HG03342 (cell line): Measurements from ENCODE around the gene GRIFIN.
"Not testable (repeated sequence)": the region's sequence is repeated elsewhere in the genome, so short reads cannot be mapped to it uniquely, and the experiment has no call there.

ENCODE experiments used
- ATAC-seq: cut with Tn5 transposase; IDR thresholded peaks from one replicate; pipeline ENCODE4 v1.9.1; 2021; ENCODE audit warnings: mild to moderate bottlenecking, moderate library complexity; ENCODE audit not compliant: unreplicated experiment

Gene GRIFIN

DNA sequence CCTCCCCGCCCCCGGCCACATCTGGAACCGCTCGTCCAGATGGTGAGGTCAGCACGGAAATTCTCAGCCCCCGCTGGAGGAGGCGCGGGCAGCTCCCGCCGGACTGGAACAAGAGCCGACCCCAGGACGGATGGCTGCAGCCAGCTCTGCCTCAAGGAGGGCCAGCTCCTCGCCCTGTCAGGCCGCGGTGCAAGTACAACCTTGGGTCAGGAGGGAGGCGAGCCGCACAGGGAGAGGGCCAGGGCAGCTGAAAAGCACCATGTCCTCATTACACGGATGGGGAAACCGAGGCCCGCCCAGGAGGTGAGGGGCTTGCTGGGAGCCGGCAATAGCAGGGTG, 3.8 kb upstream of the GRIFIN start:
- ATAC-seq, result no peak

GRCh38 chr7:2479276-2480069, 3.3 kb upstream of the GRIFIN start:
- ATAC-seq, result no peak

DNA sequence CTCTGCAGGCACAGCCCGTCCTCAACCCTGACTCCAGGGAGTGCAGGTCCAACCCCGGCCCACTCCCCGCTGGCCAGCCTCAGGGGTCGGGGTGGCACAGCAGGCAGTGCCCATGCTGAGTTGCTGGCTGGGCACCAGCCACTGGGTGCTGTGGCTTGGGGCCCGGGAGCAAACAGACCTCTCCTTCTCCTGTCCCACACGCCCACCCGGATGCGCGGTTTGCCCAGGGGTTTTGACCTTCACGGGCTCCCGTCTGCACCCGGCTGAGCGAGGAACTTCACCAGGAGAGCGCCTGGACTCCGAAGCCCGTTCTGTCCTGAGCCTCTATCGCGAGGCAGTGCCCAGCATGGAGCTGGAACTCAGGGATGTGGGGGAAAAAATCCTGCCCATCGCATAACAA, 2.6 kb upstream of the GRIFIN start:
- ATAC-seq, result no peak

GRCh38 chr7:2478399-2478785, 2.2 kb upstream of the GRIFIN start:
- ATAC-seq, result no peak

DNA sequence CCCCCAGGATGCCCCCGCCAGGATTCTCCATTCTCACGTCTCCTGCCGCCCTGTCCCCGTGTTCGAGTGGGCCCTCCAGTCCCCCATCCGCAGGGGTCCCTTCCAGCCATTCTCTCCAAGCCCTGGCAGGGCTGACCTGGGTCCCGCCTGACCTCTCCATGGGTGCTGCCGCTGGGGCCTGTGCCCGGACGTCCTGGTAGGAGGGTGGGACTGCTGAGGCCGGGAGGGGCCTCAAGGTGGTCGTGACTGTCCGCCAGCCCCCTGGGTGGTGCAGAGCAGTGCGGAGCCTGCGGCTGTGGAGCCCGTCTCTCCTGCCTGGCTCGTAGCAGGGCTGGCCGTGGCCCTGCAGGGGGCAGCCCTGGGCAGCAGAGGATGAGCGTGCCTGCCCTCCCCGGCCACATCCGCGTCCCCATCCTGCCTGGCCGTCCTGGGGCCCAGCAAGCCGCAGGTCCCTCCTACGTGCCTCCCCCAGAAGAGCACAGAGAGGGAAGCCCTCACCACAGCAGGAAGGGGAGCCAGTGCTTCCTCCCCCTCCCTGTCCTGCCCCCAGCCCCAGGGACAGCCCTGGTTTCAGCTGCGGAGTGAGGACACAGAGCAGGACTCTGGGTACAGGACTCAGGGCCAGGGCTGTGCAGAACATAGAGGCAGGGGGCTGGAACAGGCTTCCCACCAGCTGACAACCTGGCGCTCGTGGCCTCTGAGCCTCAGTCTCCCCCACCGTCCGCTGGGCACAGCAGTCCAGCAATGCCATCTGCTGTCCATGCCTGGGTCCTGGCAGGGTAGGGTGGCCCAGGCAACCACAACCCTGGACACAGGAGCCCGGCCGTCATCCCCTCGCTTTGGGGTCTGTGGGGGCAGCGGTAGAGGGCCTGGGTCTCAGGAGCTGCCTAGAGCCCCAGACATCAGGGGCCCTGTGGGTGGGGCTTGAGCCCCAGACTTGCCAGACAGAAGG, 1.5 kb upstream of the GRIFIN start:
- ATAC-seq, result no peak

GRCh38 chr7:2476776-2477446, 713 bp upstream of the GRIFIN start:
- ATAC-seq, result no peak

DNA sequence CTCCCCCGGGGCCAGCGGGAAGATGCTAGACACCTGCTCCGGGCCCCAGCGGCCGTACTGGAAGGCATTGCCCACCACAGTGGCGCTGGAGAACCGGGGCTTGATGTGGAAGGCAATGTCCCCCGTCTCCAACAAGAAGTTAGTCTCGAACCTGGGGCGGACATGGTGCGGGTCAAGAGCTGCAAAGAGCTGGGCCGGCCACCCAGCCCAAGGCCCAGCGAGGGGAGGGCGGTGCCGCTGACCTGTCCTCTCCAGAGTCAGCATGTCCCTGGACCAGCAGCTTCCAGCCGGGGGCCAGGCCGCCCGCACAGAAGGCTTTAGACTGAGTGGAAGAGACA, 551 bp downstream of the GRIFIN start:
- no peak for ATAC-seq

DNA sequence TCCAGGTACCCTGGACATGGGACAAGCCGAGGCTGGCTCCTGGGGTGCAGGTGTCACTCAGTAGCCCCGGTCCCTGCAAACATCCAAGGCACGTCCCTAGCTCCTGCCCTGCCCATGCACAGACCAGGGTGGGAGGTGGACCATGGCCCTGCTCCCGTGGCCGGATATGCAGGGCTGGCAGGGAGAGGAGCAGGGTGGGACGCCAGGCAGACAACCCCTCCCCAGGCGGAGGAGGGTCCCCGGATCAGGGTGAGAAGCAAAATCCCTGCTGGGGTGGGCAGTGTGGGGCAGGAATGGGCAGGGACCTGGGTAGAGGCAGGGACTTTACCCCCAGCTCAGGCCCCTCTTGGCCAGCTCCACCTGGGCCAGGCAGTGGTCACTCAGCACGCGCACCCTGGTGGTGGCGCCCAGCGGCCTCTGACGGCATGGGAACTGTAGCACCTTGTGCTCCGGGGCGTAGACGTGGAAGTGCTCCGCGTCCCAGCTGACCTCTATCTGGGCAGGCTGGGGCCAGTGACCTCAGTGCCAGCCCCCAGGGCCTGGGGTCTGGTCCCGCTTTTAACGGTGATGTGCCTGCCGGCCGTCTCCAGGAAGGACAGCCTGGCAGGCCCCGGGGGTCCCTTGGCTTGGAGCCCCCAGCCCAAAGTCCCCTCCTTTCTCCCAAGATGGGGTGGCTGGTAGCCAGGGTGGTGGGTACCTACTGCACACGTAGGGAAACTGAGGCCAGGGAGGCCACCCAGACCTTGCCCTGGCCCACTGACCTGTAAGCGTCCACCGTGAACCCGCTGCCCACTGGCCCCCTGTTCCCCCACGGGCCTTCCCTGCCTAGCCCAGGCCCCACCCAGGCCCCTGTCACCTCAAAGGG, 1.2 kb downstream of the GRIFIN start:
- no peak for ATAC-seq

- ATAC-seq, result no peak
These were observed 2.0 kb downstream of the GRIFIN start for GRCh38 chr7:2474224-2474623.

- ATAC-seq, result no peak
These were observed 2.6 kb downstream of the GRIFIN start for GRCh38 chr7:2473496-2474180.

DNA sequence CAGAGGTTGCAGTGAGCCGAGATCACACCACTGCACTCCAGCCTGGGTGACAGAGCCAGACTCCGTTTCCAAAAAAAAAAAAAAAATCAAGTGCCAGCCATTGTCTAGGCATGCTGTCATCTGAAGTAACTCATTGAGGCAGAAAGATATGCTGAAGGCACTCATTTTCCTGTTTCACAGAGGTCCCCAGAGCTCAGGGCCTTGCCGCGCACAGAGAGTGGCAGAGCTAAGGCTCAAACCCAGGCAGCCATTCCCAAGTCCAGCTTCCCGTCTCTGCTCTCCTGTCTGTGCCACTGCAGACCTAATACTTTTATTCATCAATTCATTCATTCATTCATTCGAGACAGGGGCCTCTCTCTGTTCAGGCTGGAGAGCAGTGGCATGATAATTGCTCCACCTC, 3.5 kb downstream of the GRIFIN start:
- ATAC-seq, result no peak

DNA sequence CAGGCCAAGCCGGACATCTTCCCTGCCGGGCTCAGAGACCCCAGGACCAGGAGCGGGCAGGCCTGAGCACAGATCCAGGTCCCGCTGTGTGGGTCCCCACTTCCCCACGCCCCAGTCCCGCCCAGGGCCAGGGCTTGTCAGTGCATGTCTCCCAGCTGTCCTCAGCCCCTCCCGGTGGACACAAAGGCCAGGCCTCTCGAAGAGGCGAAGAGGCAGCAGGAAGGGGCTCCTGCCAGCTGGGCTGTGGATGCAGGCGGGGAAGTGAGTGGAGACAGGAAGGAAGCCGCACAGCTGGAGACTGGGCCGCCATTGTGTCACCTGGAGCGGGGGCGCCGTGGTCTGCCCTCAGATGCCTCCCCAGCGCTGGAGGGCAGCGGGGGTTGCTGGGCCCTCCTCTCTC, 4.8 kb downstream of the GRIFIN start:
- no peak for ATAC-seq

- no peak for ATAC-seq
These were observed 5.2 kb downstream of the GRIFIN start for GRCh38 chr7:2471022-2471329.

DNA sequence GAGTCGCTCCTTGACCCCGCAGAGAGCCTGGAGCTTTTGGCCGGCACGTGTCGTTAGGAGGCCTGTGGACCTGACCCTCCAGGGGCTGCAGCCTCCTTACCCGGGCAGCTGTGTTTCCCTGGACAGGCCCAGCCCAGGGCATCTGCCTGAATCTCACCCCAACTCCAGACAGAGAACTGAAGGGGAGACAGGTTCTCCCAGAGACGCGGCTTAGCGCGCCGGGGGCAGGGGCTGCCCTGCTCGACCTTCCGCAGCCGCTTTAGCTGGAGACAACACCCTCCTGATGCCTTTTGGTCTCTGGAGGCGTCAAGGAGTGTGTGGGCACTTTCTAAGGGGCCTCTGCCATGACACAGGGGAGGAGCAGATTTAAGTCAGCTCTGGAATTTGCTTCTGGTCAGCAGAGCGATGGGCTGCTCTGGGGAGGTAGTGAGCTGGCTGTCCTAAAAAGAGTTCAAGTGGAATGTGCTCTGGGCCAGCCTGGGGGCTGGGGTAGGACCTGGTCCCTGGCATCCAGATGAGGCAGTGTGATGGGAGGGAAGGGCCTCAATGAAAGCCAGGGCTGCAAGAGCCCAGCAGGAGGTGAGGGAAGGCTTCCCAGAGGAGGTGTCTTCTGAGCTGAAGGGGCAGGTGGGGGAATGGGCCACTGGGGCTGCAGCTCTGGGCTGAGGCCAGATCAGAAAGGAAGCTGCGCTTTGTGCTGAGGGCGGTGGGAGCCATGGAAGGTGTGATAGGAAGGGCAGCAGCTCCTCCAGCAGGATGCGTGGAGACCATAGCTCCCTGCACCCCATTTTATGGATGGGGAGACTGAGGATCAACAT, 5.8 kb downstream of the GRIFIN start:
- no peak for ATAC-seq

GRCh38 chr7:2469460-2470203, 6.6 kb downstream of the GRIFIN start:
- not testable (repeated sequence) for ATAC-seq

DNA sequence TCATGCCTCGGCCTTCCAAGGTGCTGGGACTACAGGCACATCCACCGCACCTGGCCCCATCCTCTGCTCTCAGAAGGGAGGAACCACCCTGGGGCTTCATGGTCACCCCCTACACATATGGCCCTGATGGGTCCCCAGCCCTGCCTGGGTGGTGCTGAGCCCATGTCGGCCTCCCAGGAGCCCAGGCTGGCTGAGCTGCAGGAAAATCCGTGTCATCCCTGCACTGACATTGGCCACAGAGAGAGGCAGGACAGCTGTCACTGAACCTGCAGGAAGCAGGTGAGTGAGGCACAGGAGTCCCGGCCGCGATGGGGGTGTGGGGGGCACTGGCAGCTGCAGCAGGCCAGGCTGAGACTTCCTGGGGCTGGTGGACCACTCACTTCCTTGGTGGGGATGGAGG, 8.0 kb downstream of the GRIFIN start:
- no peak for ATAC-seq

GRCh38 chr7:2466675-2467074, 9.5 kb downstream of the GRIFIN start:
- no peak for ATAC-seq

DNA sequence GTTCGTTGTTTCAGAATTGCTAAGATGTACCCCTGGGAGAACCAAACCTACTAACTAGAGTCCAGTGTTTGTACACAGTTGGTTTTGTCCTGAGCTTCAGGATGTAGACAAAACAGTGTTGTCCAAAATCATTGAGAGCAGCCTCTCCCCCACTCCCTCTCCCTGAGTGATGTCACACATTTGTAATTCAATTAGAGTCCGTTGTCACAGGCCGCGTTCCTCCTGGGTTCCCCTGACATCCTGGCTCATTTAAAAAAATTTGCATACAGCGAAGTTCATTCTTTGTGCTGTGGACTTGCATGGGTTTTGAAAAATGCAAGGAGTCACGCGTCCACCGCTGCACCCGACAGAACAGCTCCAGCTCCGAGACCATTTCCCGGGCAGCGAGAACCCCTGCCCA, 10.3 kb downstream of the GRIFIN start:
- ATAC-seq, result no peak

DNA sequence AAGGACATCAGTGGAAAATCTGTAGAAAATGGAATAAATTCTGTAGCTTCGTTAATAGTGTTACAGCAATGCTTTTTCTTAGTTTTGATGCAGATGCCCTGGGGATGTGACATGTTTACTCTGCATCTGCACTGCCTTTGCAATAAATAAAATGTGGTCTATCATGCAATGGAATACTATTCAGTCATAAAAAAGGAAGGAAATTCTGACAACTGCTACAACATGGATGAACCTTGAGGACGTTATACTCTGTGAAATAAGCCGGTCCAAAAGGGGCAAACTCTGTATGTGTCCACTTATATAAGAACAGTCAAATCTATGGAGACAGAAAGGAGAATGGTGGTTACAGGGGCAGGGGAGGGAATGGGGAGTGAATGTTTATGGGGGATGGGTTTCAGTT, 13.5 kb downstream of the GRIFIN start:
- no peak for ATAC-seq
